AG04449 (cell line): ENCODE measurements around the gene CCNK.

Experiments used
- CTCF ChIA-PET: fragments of 350-600 bp; formaldehyde crosslinking; extraction: SDS; loops from one replicate; lab custom pipeline; 2021; ENCODE audit warnings: antibody characterized with exemption; lab: Yijun Ruan, JAX
- POLR2A ChIA-PET: fragments of 400-600, 350-600 bp; formaldehyde crosslinking; extraction: SDS; loops from one replicate; lab custom pipeline; 2020; ENCODE audit warnings: antibody characterized with exemption, inconsistent platforms; lab: Yijun Ruan, JAX
- DNase-seq: peaks from one replicate; pipeline ENCODE4 v3.0.0-alpha.2; 2010; ENCODE audit warnings: low read depth, low spot score
- H3K4me3 ChIP-seq: 2 replicates; pipeline ENCODE4 v1.5.1; 2011; ENCODE audit warnings: low read depth, mild to moderate bottlenecking, control low read depth, low read length
- CTCF ChIP-seq: IDR thresholded peaks from one replicate; pipeline ENCODE4 v1.5.1; 2011; ENCODE audit warnings: mild to moderate bottlenecking, moderate library complexity, low read length, control low read depth, inconsistent platforms; ENCODE audit not compliant: insufficient read depth; ENCODE audit errors: missing control alignments

CCNK gene

GRCh38 chr14:99480917-99481744 is at the start of gene CCNK:
CCNK (plus strand) TSS chr14:99481409; CDS start chr14:99492678, 11,269 bp downstream.
- no peak for TF ChIP-seq CTCF
- peak; percentile 98 for DNase-seq
- peak within 1 kb of the TSS; percentile 91 for H3K4me3 ChIP-seq
- ChIA-PET POLR2A (interaction anchor here (0.7 to 1.0 kb wide), 4 partner anchors 10 to 203 kb away, joined by 3 read pairs; no protein-coding TSS in a partner anchor), CTCF (interaction anchor here (2.1 kb wide), 1 partner anchor 9 kb away, joined by 9 read pairs; no protein-coding TSS in a partner anchor)

GRCh38 chr14:99431986-99432385 is 49.2 kb upstream of the CCNK start:
- no peak overlapping the region for H3K4me3 ChIP-seq
- no peak for DNase-seq
- TF ChIP-seq CTCF: no peak
- POLR2A ChIA-PET: no interaction called here
- CTCF ChIA-PET: interaction anchor here (1.0 to 2.7 kb wide), 3 partner anchors 9 to 39 kb away, joined by 3 to 12 read pairs (median 3); no protein-coding TSS in a partner anchor

- no peak for DNase-seq
- CTCF ChIA-PET: interaction anchor here (1.0 to 2.7 kb wide), 3 partner anchors 10 to 39 kb away, joined by 3 to 12 read pairs (median 3); no protein-coding TSS in a partner anchor
- POLR2A ChIA-PET: no interaction called here
- no peak overlapping the region for H3K4me3 ChIP-seq
- no peak for TF ChIP-seq CTCF
Measured at GRCh38 chr14:99432485-99432884, 48.7 kb upstream of the CCNK start.

GRCh38 chr14:99435327-99435726 is 45.9 kb upstream of the CCNK start:
- no peak for DNase-seq
- TF ChIP-seq CTCF: no peak
- no peak overlapping the region for H3K4me3 ChIP-seq
- ChIA-PET CTCF (interaction anchor here (0.6 to 1.5 kb wide), 5 partner anchors 10 to 387 kb away, joined by 3 to 6 read pairs (median 3); no protein-coding TSS in a partner anchor), POLR2A (no interaction called here)

GRCh38 chr14:99436247-99437180 is 44.7 kb upstream of the CCNK start:
- CTCF ChIA-PET: interaction anchor here (0.7 to 1.5 kb wide), 4 partner anchors 20 to 386 kb away, joined by 3 to 6 read pairs (median 3); no protein-coding TSS in a partner anchor
- TF ChIP-seq CTCF: no peak
- H3K4me3 ChIP-seq: no peak overlapping the region
- DNase-seq: peak; percentile 12
- POLR2A ChIA-PET: no interaction called here
